Progenitor cell of endocrine pancreas (in vitro differentiated cells): ENCODE results near the gene DPH7. TPM values are rescaled to one million over a fixed set of nuclear protein-coding genes. Genes with fewer than 3 reads are reported as not detected.

Experiments
- DNase-seq: peaks from one replicate; pipeline ENCODE4 v3.0.0; 2021; ENCODE audit warnings: low spot score; ENCODE audit not compliant: unreplicated experiment
- H3K27ac Mint-ChIP-seq: 2 replicates; pipeline ENCODE4 v1.8.0; 2021; ENCODE audit warnings: mild to moderate bottlenecking, moderate library complexity, mixed read lengths
- H3K27me3 Mint-ChIP-seq: 2 replicates; pipeline ENCODE4 v1.8.0; 2021; ENCODE audit warnings: mixed read lengths
- H3K36me3 Mint-ChIP-seq: 2 replicates; pipeline ENCODE4 v1.8.0; 2022; ENCODE audit warnings: mixed read lengths; ENCODE audit not compliant: insufficient read depth
- H3K4me1 Mint-ChIP-seq: 2 replicates; pipeline ENCODE4 v1.8.0; 2021; ENCODE audit warnings: low read depth, mixed read lengths
- H3K4me3 Mint-ChIP-seq: 2 replicates; pipeline ENCODE4 v1.8.0; 2021; ENCODE audit warnings: low read depth, mild to moderate bottlenecking, moderate library complexity, mixed read lengths
- H3K9me3 Mint-ChIP-seq: 2 replicates; pipeline ENCODE4 v1.8.0; 2021; ENCODE audit warnings: low read depth, mixed read lengths
- CTCF ChIP-seq: fragments of 200-600 bp; sonication (generic); IDR thresholded peaks from one replicate; pipeline ENCODE4 v1.5.0; 2021; ENCODE audit warnings: antibody characterized with exemption, mild to moderate bottlenecking; ENCODE audit not compliant: unreplicated experiment
- total RNA-seq: library from RNA; stranded (reverse); gene quantifications from 2 replicates; pipeline ENCODE4 v1.2.1, GENCODE V29; 2021

Gene DPH7
- total RNA-seq, 1 donor from 2014 or later = 58.8 TPM

GRCh38 chr9:137547687-137548543 is 30.8 kb downstream of the DPH7 start:
- Mint-ChIP-seq H3K27me3 (no peaks in the 10 kb centered on the region), H3K4me3 (no peak overlapping the region), H3K27ac (no peak overlapping the region), H3K9me3 (peaks cover 4% of the 10 kb centered on the region), H3K4me1 (peaks cover 8% of the 10 kb centered on the region), H3K36me3 (peaks cover 6% of the 10 kb centered on the region)
- TF ChIP-seq CTCF = no peak
- DNase-seq = no peak

- Mint-ChIP-seq H3K9me3 (peaks cover 4% of the 10 kb centered on the region), H3K27me3 (no peaks in the 10 kb centered on the region), H3K4me3 (no peak overlapping the region), H3K36me3 (peaks cover 5% of the 10 kb centered on the region), H3K4me1 (peaks cover 3% of the 10 kb centered on the region), H3K27ac (no peak overlapping the region)
- no peak for TF ChIP-seq CTCF
- DNase-seq = no peak
Observed at GRCh38 chr9:137545123-137545522, 33.6 kb downstream of the DPH7 start.

DNA sequence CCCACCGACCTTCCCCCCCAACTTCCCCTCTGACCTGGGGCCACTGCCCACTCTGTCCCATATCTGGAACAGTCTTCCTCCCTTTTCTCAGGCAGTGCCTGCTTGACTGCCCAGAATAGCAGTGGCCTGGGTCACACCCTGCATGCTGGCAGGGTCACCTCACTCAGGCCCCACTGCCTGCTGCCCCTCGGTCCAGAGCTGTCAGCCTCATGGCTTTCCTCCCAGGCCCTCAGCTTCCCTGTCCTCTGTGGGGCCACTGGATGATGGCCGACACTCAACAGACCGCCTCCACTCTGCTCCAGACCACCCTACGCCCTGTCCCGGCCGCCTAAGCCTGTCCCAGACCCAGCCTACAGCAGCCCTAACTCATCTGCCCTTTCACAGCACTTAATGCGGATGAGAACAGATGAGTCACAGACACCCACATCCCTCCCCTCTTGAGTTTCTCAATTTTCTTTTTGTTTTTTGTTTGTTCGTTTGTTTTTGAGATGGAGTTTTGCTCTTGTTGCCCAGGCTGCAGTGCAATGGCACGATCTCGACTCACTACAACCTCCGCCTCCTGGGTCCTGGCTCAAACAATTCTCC is 34.5 kb downstream of the DPH7 start:
- H3K9me3 Mint-ChIP-seq = peaks cover 4% of the 10 kb centered on the region
- TF ChIP-seq CTCF = no peak
- H3K27me3 Mint-ChIP-seq = no peaks in the 10 kb centered on the region
- DNase-seq = no peak
- peaks cover 5% of the 10 kb centered on the region for H3K36me3 Mint-ChIP-seq
- no peak overlapping the region for H3K27ac Mint-ChIP-seq
- H3K4me1 Mint-ChIP-seq = no peaks in the 10 kb centered on the region
- H3K4me3 Mint-ChIP-seq = no peak overlapping the region

- peaks cover 5% of the 10 kb centered on the region for H3K36me3 Mint-ChIP-seq
- no peak for TF ChIP-seq CTCF
- DNase-seq = no peak
Observed at GRCh38 chr9:137543237-137543963, 35.3 kb downstream of the DPH7 start.

GRCh38 chr9:137542486-137542885 is 36.2 kb downstream of the DPH7 start:
- Mint-ChIP-seq H3K4me1 (no peaks in the 10 kb centered on the region), H3K9me3 (peaks cover 4% of the 10 kb centered on the region), H3K4me3 (no peak overlapping the region), H3K27me3 (no peaks in the 10 kb centered on the region), H3K36me3 (peaks cover 5% of the 10 kb centered on the region), H3K27ac (no peak overlapping the region)
- TF ChIP-seq CTCF = no peak
- no peak for DNase-seq

More at GRCh38 chr9:137543237-137543963, 35.3 kb downstream of the DPH7 start:
- no peak overlapping the region for H3K4me3 Mint-ChIP-seq
- no peaks in the 10 kb centered on the region for H3K4me1 Mint-ChIP-seq
- no peak overlapping the region for H3K27ac Mint-ChIP-seq
- peaks cover 4% of the 10 kb centered on the region for H3K9me3 Mint-ChIP-seq
- no peaks in the 10 kb centered on the region for H3K27me3 Mint-ChIP-seq
